ENCODE measurements around the gene MYO6.

Gene MYO6

GRCh38 chr6:75843396-75843795 is 94.4 kb downstream of the MYO6 start:
- TF ChIP-seq GLIS3 (CRISPR knock-in tag; IDR thresholded peaks at IDR 0.05) (no peak), ARNTL (CRISPR knock-in tag; IDR thresholded peaks at IDR 0.05; ENCODE audit: borderline replicate concordance, low read depth) (no peak)
- no peak for ATAC-seq

GRCh38 chr6:75848274-75848673 is 99.2 kb downstream of the MYO6 start:
- ATAC-seq: no peak
- TF ChIP-seq ZNF565 (CRISPR knock-in tag; conservative IDR thresholded peaks at IDR 0.05; ENCODE audit: low read depth) (no peak), ZFP3 (CRISPR knock-in tag; IDR thresholded peaks at IDR 0.05) (no peak), ZNF8 (CRISPR knock-in tag; IDR thresholded peaks at IDR 0.05) (no peak), GLIS3 (CRISPR knock-in tag; IDR thresholded peaks at IDR 0.05) (no peak), ZC3H10 (CRISPR knock-in tag; IDR thresholded peaks at IDR 0.05) (no peak), CSRNP3 (CRISPR knock-in tag; IDR thresholded peaks at IDR 0.05) (no peak), BACH2 (CRISPR knock-in tag; IDR thresholded peaks at IDR 0.05; ENCODE audit: borderline replicate concordance) (no peak), ZNF70 (CRISPR knock-in tag; IDR thresholded peaks at IDR 0.05) (no peak), TOX (CRISPR knock-in tag; IDR thresholded peaks at IDR 0.05; ENCODE audit: borderline replicate concordance) (no peak), ARNTL (CRISPR knock-in tag; IDR thresholded peaks at IDR 0.05; ENCODE audit: borderline replicate concordance, low read depth) (no peak), OSR1 (CRISPR knock-in tag; IDR thresholded peaks at IDR 0.05) (no peak), TCF4 (CRISPR knock-in tag; IDR thresholded peaks at IDR 0.05; ENCODE audit: borderline replicate concordance) (no peak), CSDC2 (CRISPR knock-in tag; IDR thresholded peaks at IDR 0.05) (no peak), PATZ1 (CRISPR knock-in tag; IDR thresholded peaks at IDR 0.05; ENCODE audit: borderline replicate concordance) (no peak), CREB5 (CRISPR knock-in tag; IDR thresholded peaks at IDR 0.05; ENCODE audit: low read depth) (no peak)

GRCh38 chr6:75849329-75850025 is 100.4 kb downstream of the MYO6 start:
- TF ChIP-seq GLIS3 (CRISPR knock-in tag; IDR thresholded peaks at IDR 0.05): no peak
- TF ChIP-seq ZC3H10 (CRISPR knock-in tag; IDR thresholded peaks at IDR 0.05): no peak
- TF ChIP-seq ARNTL (CRISPR knock-in tag; IDR thresholded peaks at IDR 0.05; ENCODE audit: borderline replicate concordance, low read depth): no peak
- TF ChIP-seq OSR1 (CRISPR knock-in tag; IDR thresholded peaks at IDR 0.05): no peak
- no peak for TF ChIP-seq CSRNP3 (CRISPR knock-in tag; IDR thresholded peaks at IDR 0.05)
- no peak for TF ChIP-seq CREB5 (CRISPR knock-in tag; IDR thresholded peaks at IDR 0.05; ENCODE audit: low read depth)
- TF ChIP-seq ISL1 (CRISPR knock-in tag; IDR thresholded peaks at IDR 0.05): no peak
- no peak for TF ChIP-seq PATZ1 (CRISPR knock-in tag; IDR thresholded peaks at IDR 0.05; ENCODE audit: borderline replicate concordance)
- no peak for TF ChIP-seq ZFP30 (CRISPR knock-in tag; IDR thresholded peaks at IDR 0.05)
- TF ChIP-seq ESRRG (CRISPR knock-in tag; IDR thresholded peaks at IDR 0.05): no peak
- TF ChIP-seq PPARA (CRISPR knock-in tag; IDR thresholded peaks at IDR 0.05; ENCODE audit: borderline replicate concordance): no peak
- no peak for ATAC-seq
